ENCODE results near the gene FUBP3.
A peak's percentile ranks its signal among the peaks of the same experiment; 100 is the strongest.
"Not testable (repeated sequence)": the region's sequence is repeated elsewhere in the genome, so short reads cannot be mapped to it uniquely, and the experiment has no call there.

The FUBP3 gene

DNA sequence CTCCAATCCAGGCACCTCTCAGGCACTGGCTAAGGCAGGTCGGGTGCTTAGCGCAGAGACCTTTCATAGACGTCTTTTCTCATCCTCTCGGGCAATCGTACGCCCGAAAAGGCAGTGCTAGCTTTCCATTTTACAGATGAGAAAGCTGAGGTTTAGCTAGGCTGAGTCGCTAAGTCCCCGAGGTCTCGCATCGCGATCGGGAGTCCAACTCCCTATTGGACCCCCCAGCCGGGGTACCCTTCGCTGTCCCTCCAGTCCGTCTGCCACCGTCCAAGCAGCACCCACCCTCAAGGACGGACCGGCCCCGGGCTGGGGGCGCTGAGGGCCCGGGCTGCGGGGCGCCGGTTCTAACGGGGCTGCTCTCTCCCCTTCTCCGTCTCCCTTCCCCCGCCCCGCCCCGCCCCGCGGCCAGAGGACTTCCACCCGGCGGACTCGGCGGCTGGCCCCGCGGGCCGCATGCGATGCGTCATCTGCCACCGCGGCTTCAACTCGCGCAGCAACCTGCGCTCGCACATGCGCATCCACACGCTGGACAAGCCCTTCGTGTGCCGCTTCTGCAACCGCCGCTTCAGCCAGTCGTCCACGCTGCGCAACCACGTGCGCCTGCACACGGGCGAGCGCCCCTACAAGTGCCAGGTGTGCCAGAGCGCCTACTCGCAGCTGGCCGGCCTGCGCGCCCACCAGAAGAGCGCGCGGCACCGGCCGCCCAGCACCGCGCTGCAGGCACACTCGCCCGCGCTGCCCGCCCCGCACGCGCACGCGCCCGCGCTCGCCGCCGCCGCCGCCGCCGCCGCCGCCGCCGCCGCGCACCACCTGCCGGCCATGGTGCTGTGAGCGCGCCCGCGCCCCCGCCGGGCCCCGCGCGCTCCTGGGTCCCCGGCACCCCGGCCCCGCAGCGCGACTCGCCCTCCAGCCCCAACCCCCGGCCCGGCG lies 101.7 kb downstream of the FUBP3 start:
- DNase-seq (ENCODE audit: low read depth in 1 of 2, low spot score in 1 of 2), result peak in 1 of 2 donors; percentile 38

DNA sequence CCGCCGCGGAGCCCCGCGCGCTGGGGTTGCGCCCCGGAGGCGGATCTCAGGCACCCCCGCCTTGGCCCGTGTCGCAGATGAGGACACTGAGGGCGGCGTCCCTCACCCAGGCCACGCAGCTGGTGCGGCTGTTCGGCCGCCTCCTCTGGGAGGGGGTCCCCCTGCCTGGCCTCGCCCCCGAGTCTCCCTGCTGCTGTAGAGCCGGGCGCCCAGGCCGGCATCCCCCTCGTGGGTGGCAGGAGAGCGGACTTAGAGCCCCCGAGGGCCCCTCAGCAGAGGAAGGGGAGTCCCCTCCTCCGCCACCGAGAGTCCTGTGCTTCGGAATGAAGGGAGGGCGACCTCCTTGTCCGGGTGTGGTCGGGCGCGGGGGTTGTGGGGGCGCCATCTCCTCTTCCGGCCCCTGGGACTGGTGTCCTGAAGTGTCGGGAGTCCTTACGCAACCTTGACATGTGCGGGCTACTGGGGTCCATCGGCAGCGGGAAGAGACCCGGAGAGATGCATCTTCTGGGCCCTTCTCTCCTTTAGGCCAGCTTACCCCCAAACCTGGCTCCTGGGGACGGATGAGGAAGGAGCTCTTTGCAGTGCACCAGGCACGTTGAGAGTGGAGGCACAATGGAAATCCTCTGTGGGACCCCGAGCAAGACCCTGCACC lies 102.5 kb downstream of the FUBP3 start:
- no peak for DNase-seq (ENCODE audit: low read depth in 1 of 2, low spot score in 1 of 2)

DNA sequence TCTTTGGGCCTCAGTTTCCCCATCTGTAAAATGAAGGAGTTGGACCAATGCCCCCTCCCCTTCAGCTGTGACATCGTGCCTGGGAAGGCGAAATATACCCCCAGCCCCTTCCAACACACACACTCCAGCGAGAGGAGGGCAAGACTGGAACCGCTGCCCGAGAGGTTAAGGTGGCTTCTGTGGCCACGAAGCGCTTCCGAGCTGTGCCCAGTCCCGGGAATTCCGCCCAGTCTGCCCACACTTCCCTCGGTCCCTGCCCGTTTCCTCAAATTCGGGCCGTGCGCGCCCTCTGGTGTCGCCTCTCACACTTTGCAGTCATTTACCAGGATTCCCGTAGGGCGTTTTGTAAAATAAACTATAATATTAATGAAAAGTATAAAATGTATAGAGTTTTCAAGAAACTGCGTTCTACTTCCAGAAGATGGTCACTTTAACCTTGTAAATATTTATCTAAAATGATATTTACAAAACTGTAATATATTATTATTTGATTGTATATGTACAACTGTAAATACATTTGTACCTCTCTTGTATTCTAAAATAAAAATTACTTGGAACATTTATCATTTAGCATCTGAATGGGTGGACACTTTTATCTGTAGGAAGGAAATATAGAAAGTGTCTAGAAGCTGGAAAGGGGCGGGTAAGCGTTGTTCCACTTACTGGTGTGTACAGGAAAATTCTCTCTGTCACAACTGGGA lies 103.2 kb downstream of the FUBP3 start:
- peak in 1 of 2 donors; percentile 46 for DNase-seq (ENCODE audit: low read depth in 1 of 2, low spot score in 1 of 2)

DNA sequence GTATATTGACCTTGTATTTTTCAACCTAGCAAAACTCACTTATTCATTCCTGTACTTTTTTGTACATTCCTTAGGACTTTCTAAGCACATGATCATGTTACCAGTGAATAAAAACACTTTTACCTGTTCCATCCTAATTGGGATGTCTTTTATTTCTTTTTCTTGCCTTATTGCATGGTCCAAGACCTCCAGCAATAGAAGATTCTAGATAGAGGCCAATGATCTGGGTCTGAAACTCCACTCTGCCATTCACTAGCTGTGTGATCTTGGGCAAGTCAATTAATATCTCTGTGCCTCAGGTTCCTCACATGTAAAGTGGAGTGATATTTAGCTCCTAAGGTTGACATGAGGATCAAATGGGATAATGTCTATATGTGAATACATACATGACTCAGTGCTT lies 105.7 kb downstream of the FUBP3 start:
- no peak for DNase-seq (ENCODE audit: low read depth in 1 of 2, low spot score in 1 of 2)

DNA sequence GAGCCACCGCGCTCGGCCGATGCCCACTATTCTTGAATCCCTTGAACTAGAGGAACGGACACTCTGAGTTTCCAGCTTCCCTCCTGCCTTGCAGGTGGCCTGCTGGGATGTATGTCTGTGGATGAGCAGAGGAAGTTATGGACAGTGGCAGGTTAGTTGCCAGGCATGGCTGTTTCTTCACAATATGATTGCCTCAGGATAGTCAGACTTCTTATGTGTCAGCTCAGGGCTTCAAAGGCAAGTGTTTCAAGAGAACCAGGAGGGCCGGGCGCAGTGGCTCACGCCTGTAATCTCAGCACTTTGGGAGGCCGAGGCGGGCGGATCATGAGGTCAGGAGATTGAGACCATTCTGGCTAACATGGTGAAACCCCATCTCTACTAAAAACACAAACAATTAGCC lies 106.6 kb downstream of the FUBP3 start:
- not testable (repeated sequence) for DNase-seq (ENCODE audit: low read depth in 1 of 2, low spot score in 1 of 2)

DNA sequence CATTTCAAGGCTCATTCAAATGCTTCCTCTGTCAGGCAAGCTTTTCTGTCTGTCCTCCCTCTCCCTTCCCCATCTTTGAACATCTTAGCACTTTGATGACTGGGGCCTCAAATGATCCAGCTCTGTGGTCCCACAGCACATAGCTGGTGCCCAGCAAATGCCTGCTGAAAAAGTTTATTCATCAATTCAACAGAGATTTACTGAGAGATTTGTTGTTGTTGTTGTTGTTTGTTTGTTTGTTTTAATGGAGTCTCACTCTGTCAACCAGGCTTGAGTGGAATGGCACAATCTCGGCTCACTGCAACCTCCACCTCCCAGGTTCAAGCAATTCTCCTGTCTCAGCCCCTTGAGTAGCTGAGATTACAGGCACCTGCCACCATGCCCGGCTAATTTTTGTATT lies 108.2 kb downstream of the FUBP3 start:
- DNase-seq (ENCODE audit: low read depth in 1 of 2, low spot score in 1 of 2), result no peak
